HepG2 (cell line): ENCODE data around the gene GRHPR. TPM values are rescaled to one million over a fixed set of nuclear protein-coding genes. Genes with fewer than 3 reads are reported as not detected.

ENCODE experiments used
- CBX2 ChIP-seq, 2 experiments: fragments of 200-600 bp in 1 of 2; sonication (generic); formaldehyde crosslinking in 1 of 2; IDR thresholded peaks; 2 replicates each; pipeline versions ENCODE4 v1.7.0 to v1.8.1; 2018 to 2022; ENCODE audit warnings: low read depth in 2 of 2, low read length in 1 of 2, mild to moderate bottlenecking in 1 of 2, missing genetic modification reagents in 1 of 2
- HDAC6 ChIP-seq: fragments of 200-600 bp; sonication (generic); IDR thresholded peaks from 2 replicates; pipeline ENCODE4 v1.7.0; 2017; ENCODE audit warnings: mild to moderate bottlenecking, antibody characterized with exemption, low read length, low read depth
- IKZF4 ChIP-seq: sonication (generic); formaldehyde crosslinking; IDR thresholded peaks from 2 replicates; pipeline ENCODE4 v1.5.1; 2020; ENCODE audit warnings: borderline replicate concordance, mild to moderate bottlenecking, low read depth, missing genetic modification reagents; ENCODE audit errors: not compliant biosample characterization
- KLF9 ChIP-seq: IDR thresholded peaks from 2 replicates; pipeline ENCODE4 v1.6.1; 2016; ENCODE audit warnings: low read depth
- MAF1 ChIP-seq: sonication (generic); formaldehyde crosslinking; IDR thresholded peaks from 2 replicates; pipeline ENCODE4 v1.5.0; 2020; ENCODE audit warnings: missing genetic modification reagents, borderline replicate concordance
- MXD4 ChIP-seq: IDR thresholded peaks from 2 replicates; pipeline ENCODE4 v1.6.1; 2016; ENCODE audit warnings: mild to moderate bottlenecking, missing biosample characterization, missing genetic modification reagents
- NCOA1 ChIP-seq: sonication (generic); formaldehyde crosslinking; IDR thresholded peaks from 2 replicates; pipeline ENCODE4 v1.9.0; 2021; ENCODE audit warnings: missing genetic modification reagents
- PHF21A ChIP-seq: sonication (generic); formaldehyde crosslinking; IDR thresholded peaks from 2 replicates; pipeline ENCODE4 v1.5.0; 2020; ENCODE audit warnings: mild to moderate bottlenecking, missing genetic modification reagents
- POLR2AphosphoS2 ChIP-seq: IDR thresholded peaks from 2 replicates; pipeline ENCODE4 v1.6.1; 2011; ENCODE audit warnings: low read depth, low read length, improper control_type of control experiment
- PRPF4 ChIP-seq: fragments of 200-400 bp; formaldehyde crosslinking; IDR thresholded peaks from 2 replicates; pipeline ENCODE4 v1.6.1; 2016; ENCODE audit warnings: low read length, low read depth; ENCODE audit not compliant: poor library complexity, severe bottlenecking
- REST ChIP-seq, 2 experiments: IDR thresholded peaks; 2 replicates each; pipeline ENCODE4 v1.6.1; 2011 to 2012; ENCODE audit warnings: low read length in 2 of 2, borderline replicate concordance in 1 of 2, low read depth in 1 of 2, mild to moderate bottlenecking in 1 of 2, moderate library complexity in 1 of 2
- RORA ChIP-seq: sonication (generic); formaldehyde crosslinking; IDR thresholded peaks from 2 replicates; pipeline ENCODE4 v1.5.0; 2020; ENCODE audit warnings: mild to moderate bottlenecking, missing genetic modification reagents, moderate library complexity
- SMAD9 ChIP-seq: sonication (generic); formaldehyde crosslinking; IDR thresholded peaks from 2 replicates; pipeline ENCODE4 v1.5.1; 2020; ENCODE audit warnings: mild to moderate bottlenecking, missing genetic modification reagents
- ZKSCAN1 ChIP-seq: fragments of 150-350 bp; IDR thresholded peaks from 2 replicates; pipeline ENCODE4 v1.6.1; 2014; ENCODE audit warnings: low read length
- ZKSCAN8 ChIP-seq: IDR thresholded peaks from 2 replicates; pipeline ENCODE4 v1.6.1; 2016; ENCODE audit warnings: borderline replicate concordance, missing genetic modification reagents, missing compliant biosample characterization
- ZNF124 ChIP-seq: sonication (generic); formaldehyde crosslinking; IDR thresholded peaks from 2 replicates; pipeline ENCODE4 v1.4.0; 2020; ENCODE audit warnings: missing genetic modification reagents
- ZNF230 ChIP-seq: sonication (generic); formaldehyde crosslinking; IDR thresholded peaks from 2 replicates; pipeline ENCODE4 v1.4.0; 2020; ENCODE audit warnings: mild to moderate bottlenecking, missing genetic modification reagents
- ZNF281 ChIP-seq: sonication (generic); formaldehyde crosslinking; IDR thresholded peaks from 2 replicates; pipeline ENCODE4 v1.4.0; 2020; ENCODE audit warnings: missing genetic modification reagents, borderline replicate concordance
- ZNF468 ChIP-seq: sonication (generic); formaldehyde crosslinking; IDR thresholded peaks from 2 replicates; pipeline ENCODE4 v1.8.0; 2022; ENCODE audit warnings: mild to moderate bottlenecking, moderate library complexity, missing genetic modification reagents
- ZNF510 ChIP-seq: sonication (generic); formaldehyde crosslinking; IDR thresholded peaks from 2 replicates; pipeline ENCODE4 v1.4.0; 2020; ENCODE audit warnings: low read depth, mild to moderate bottlenecking, missing genetic modification reagents
- ZNF543 ChIP-seq: sonication (generic); formaldehyde crosslinking; IDR thresholded peaks from 2 replicates; pipeline ENCODE4 v1.4.0; 2020; ENCODE audit warnings: mild to moderate bottlenecking, missing genetic modification reagents
- ZNF557 ChIP-seq: sonication (generic); formaldehyde crosslinking; IDR thresholded peaks from 2 replicates; pipeline ENCODE4 v1.4.0; 2020; ENCODE audit warnings: missing genetic modification reagents
- ZNF639 ChIP-seq: conservative IDR thresholded peaks from 2 replicates; pipeline ENCODE4 v1.6.1; 2018; ENCODE audit warnings: missing genetic modification reagents
- polyA plus RNA-seq, 8 experiments: library from polyadenylated mRNA; depleted of rRNA in 3 of 8; stranded (reverse) in 7 of 8; unstranded in 1 of 8; fragments of >200 nt; fragmentation: Illumina TruSeq in 4 of 8; extraction: Trizol in 4 of 8; gene quantifications; 2 replicates each; pipeline versions ENCODE4 v1.2.1 to v1.2.3, GENCODE V29; 2011 to 2016; ENCODE audit warnings: low read depth in 4 of 8, missing spikeins in 1 of 8, mixed read lengths in 1 of 8; ENCODE audit not compliant: insufficient read depth in 1 of 8
- total RNA-seq, 5 experiments: library from RNA; depleted of rRNA; stranded (reverse); fragments of >200 nt; fragmentation: Illumina TruSeq; extraction: Trizol; gene quantifications; 2 replicates each; pipeline ENCODE4 v1.2.3, GENCODE V29; 2016; ENCODE audit warnings: low read depth in 1 of 5

The GRHPR gene
- total and polyA plus RNA-seq, 2 of the 13 experiments (the other 11 are each of a cell fraction or from before 2014, with no cell fraction given): 113 to 115 TPM

- TF ChIP-seq ZNF639 (CRISPR knock-in tag) (0 out of 2 replicates have a peak, but pooled peaks have one; percentile 38), MAF1 (CRISPR knock-in tag) (no peak), ZKSCAN1 (no peak), ZNF557 (CRISPR knock-in tag) (no peak), SMAD9 (CRISPR knock-in tag) (no peak), ZNF510 (CRISPR knock-in tag) (no peak; the same call in 1 of the 2 replicates), ZKSCAN8 (CRISPR knock-in tag) (0 out of 2 replicates have a peak, but pooled peaks have one; percentile 40), CBX2 (IDR thresholded peaks at IDR 0.05; ENCODE audit: low read depth, low read length) (no peak), CBX2 (CRISPR knock-in tag; IDR thresholded peaks at IDR 0.05; ENCODE audit: low read depth) (no peak), KLF9 (CRISPR knock-in tag) (no peak), HDAC6 (no peak), POLR2AphosphoS2 (no peak; the same call in 1 of the 2 replicates), ZNF543 (no peak), ZNF281 (CRISPR knock-in tag) (no peak), PHF21A (CRISPR knock-in tag) (peak; percentile 41; the same call in 1 of the 2 replicates), NCOA1 (no peak), MXD4 (CRISPR knock-in tag) (no peak), IKZF4 (CRISPR knock-in tag) (no peak), ZNF124 (CRISPR knock-in tag) (0 out of 2 replicates have a peak, but pooled peaks have one; percentile 5), ZNF230 (CRISPR knock-in tag) (peak; percentile 68; the same call in 1 of the 2 replicates), ZNF468 (CRISPR knock-in tag) (no peak), RORA (CRISPR knock-in tag) (no peak), REST (IDR thresholded peaks at IDR 0.05; ENCODE audit: borderline replicate concordance in 1 of 2, low read depth in 1 of 2, low read length in 2 of 2) (0 out of 4 replicates have a peak, but pooled peaks of 1 of the 2 experiments have one; percentile 67), PRPF4 (no peak)
Measured at GRCh38 chr9:37466037-37466709, 43.7 kb downstream of the GRHPR start (continued).
